H1 (cell line): ENCODE measurements around the gene NSF. TPM values are rescaled to one million over a fixed set of nuclear protein-coding genes. Genes with fewer than 3 reads are reported as not detected.

ENCODE experiments used
- CTCF ChIA-PET: fragments of 300-600 bp; sonication (Branson Sonifier 250); formaldehyde crosslinking; loops from one replicate; lab custom pipeline; 2021; ENCODE audit not compliant: partially characterized antibody; lab: Charles Lee
- POLR2A ChIA-PET: fragments of 300-600 bp; sonication (Branson Sonifier 250); formaldehyde crosslinking; loops from one replicate; lab custom pipeline; 2021; ENCODE audit warnings: inconsistent platforms; ENCODE audit not compliant: partially characterized antibody; lab: Charles Lee
- DNase-seq, 2 experiments: peaks; one replicate each; pipeline versions ENCODE4 v3.0.0 to v3.0.0-alpha.2; 2010 to 2022; ENCODE audit warnings: low spot score in 2 of 2, low read depth in 1 of 2, mixed read lengths in 1 of 2
- FAIRE-seq: peaks from 2 replicates; lab custom pipeline; 2011; peaks lifted over from hg19 to GRCh38; lab: Jason Lieb, UNC
- H2AFZ ChIP-seq: 2 replicates; pipeline ENCODE4 v1.8.1; 2012; ENCODE audit warnings: low read length, inconsistent platforms
- H2AK5ac ChIP-seq: 2 replicates; pipeline ENCODE4 v1.6.1; 2013; ENCODE audit warnings: low read depth, low read length
- H2BK120ac ChIP-seq: replicated peaks from 2 replicates; pipeline ENCODE3; 2013; ENCODE audit warnings: low read depth, low read length, inconsistent platforms
- H2BK12ac ChIP-seq: 2 replicates; pipeline ENCODE4 v1.6.1; 2013; ENCODE audit warnings: low read depth, low read length
- H2BK15ac ChIP-seq: 2 replicates; pipeline ENCODE4 v1.6.1; 2013; ENCODE audit warnings: low read length
- H2BK20ac ChIP-seq: 2 replicates; pipeline ENCODE4 v1.6.1; 2013; ENCODE audit warnings: low read length
- H2BK5ac ChIP-seq: 2 replicates; pipeline ENCODE4 v1.6.1; 2013; ENCODE audit warnings: low read depth, low read length
- H3K14ac ChIP-seq: 2 replicates; pipeline ENCODE4 v1.6.1; 2013; ENCODE audit warnings: inconsistent platforms; ENCODE audit not compliant: insufficient read length
- H3K18ac ChIP-seq: 2 replicates; pipeline ENCODE4 v1.6.1; 2013; ENCODE audit warnings: low read length; ENCODE audit errors: extremely low read depth
- H3K23ac ChIP-seq: 2 replicates; pipeline ENCODE4 v1.6.1; 2013; ENCODE audit warnings: inconsistent platforms; ENCODE audit not compliant: insufficient read length
- H3K23me2 ChIP-seq: 2 replicates; pipeline ENCODE4 v1.6.1; 2013; ENCODE audit warnings: low read depth, low read length
- H3K27ac ChIP-seq: 2 replicates; pipeline ENCODE4 v1.6.1; 2011; ENCODE audit warnings: low read depth, low read length, inconsistent platforms
- H3K27me3 ChIP-seq, 4 experiments: replicated peaks in 1 of 4; 1 replicate in 1 of 4; 2 replicates in 3 of 4; pipeline versions ENCODE4 v1.6.1 to v1.8.1; 2011 to 2013; ENCODE audit warnings: low read length in 3 of 4, mild to moderate bottlenecking in 3 of 4, inconsistent platforms in 2 of 4, mixed read lengths in 2 of 4, moderate library complexity in 1 of 4; ENCODE audit not compliant: control insufficient read depth in 3 of 4, insufficient read depth in 3 of 4; ENCODE audit errors: extremely low read depth in 1 of 4
- H3K36me3 ChIP-seq, 4 experiments: 2 replicates each; pipeline versions ENCODE4 v1.6.1 to v1.8.1; 2011 to 2013; ENCODE audit warnings: mild to moderate bottlenecking in 4 of 4, low read length in 3 of 4, moderate library complexity in 2 of 4, control low read depth in 1 of 4, inconsistent platforms in 1 of 4; ENCODE audit not compliant: insufficient read depth in 4 of 4, control insufficient read depth in 2 of 4
- H3K4ac ChIP-seq: replicated peaks from 2 replicates; pipeline ENCODE3; 2013; ENCODE audit warnings: low read length, low read depth, mixed read lengths, inconsistent platforms; ENCODE audit not compliant: insufficient read length
- H3K4me1 ChIP-seq, 4 experiments: replicated peaks in 1 of 4; 1 replicate in 1 of 4; 2 replicates in 3 of 4; pipeline versions ENCODE4 v1.6.1 to v1.8.1; 2011 to 2013; ENCODE audit warnings: low read length in 3 of 4, inconsistent platforms in 2 of 4, mixed read lengths in 1 of 4; ENCODE audit not compliant: insufficient read depth in 4 of 4, control insufficient read depth in 3 of 4
- H3K4me2 ChIP-seq, 2 experiments: 2 replicates each; pipeline versions ENCODE4 v1.6.1 to v1.8.1; 2011 to 2013; ENCODE audit warnings: low read depth in 2 of 2, low read length in 2 of 2, control low read depth in 1 of 2, inconsistent platforms in 1 of 2, mild to moderate bottlenecking in 1 of 2; ENCODE audit not compliant: insufficient read depth in 1 of 2
- H3K4me3 ChIP-seq, 4 experiments: fragments of 200-600, 300-600 bp in 1 of 4; sonication (generic), shearing (Covaris generic), sonication (Bioruptor Twin) in 1 of 4; 2 replicates each; pipeline versions ENCODE4 v1.5.1 to v1.8.1; 2011 to 2016; ENCODE audit warnings: low read length in 4 of 4, low read depth in 3 of 4, control low read depth in 2 of 4, inconsistent platforms in 2 of 4, mild to moderate bottlenecking in 2 of 4, mixed read lengths in 1 of 4, moderate library complexity in 1 of 4; ENCODE audit not compliant: insufficient read depth in 2 of 4; ENCODE audit errors: extremely low read depth in 1 of 4
- H3K56ac ChIP-seq: replicated peaks from 2 replicates; pipeline ENCODE3; 2013; ENCODE audit warnings: low read depth, mild to moderate bottlenecking, mixed read lengths, low read length, inconsistent platforms; ENCODE audit not compliant: insufficient read length
- H3K79me1 ChIP-seq: 2 replicates; pipeline ENCODE4 v1.6.1; 2013; ENCODE audit warnings: low read depth, low read length, control low read depth
- H3K79me2 ChIP-seq, 2 experiments: 2 replicates each; pipeline versions ENCODE4 v1.6.1 to v1.8.1; 2012 to 2013; ENCODE audit warnings: low read length in 2 of 2, mild to moderate bottlenecking in 2 of 2, inconsistent platforms in 1 of 2; ENCODE audit not compliant: insufficient read depth in 2 of 2, control insufficient read depth in 1 of 2
- H3K9ac ChIP-seq, 4 experiments: replicated peaks in 1 of 4; 1 replicate in 1 of 4; 2 replicates in 3 of 4; pipeline versions ENCODE4 v1.6.1 to v1.8.1; 2011 to 2013; ENCODE audit warnings: low read depth in 3 of 4, low read length in 3 of 4, control low read depth in 2 of 4, mild to moderate bottlenecking in 2 of 4, moderate library complexity in 2 of 4, inconsistent platforms in 1 of 4; ENCODE audit errors: extremely low read depth in 1 of 4
- H3K9me3 ChIP-seq, 2 experiments: 2 replicates each; pipeline versions ENCODE4 v1.6.1 to v1.8.1; 2012 to 2013; ENCODE audit warnings: mild to moderate bottlenecking in 2 of 2, moderate library complexity in 2 of 2, control low read depth in 1 of 2, inconsistent platforms in 1 of 2, low read depth in 1 of 2, low read length in 1 of 2, mixed read lengths in 1 of 2; ENCODE audit not compliant: insufficient read depth in 2 of 2
- H4K20me1 ChIP-seq, 2 experiments: replicated peaks in 1 of 2; 2 replicates each; pipeline versions ENCODE3 to v1.8.1; 2011 to 2013; ENCODE audit warnings: inconsistent platforms in 2 of 2, low read length in 2 of 2, mild to moderate bottlenecking in 1 of 2; ENCODE audit not compliant: insufficient read depth in 2 of 2, control insufficient read depth in 1 of 2
- H4K5ac ChIP-seq: 2 replicates; pipeline ENCODE4 v1.6.1; 2013; ENCODE audit warnings: low read length, low read depth, mixed read lengths, inconsistent platforms; ENCODE audit not compliant: insufficient read length
- H4K8ac ChIP-seq: 2 replicates; pipeline ENCODE4 v1.8.0; 2013; ENCODE audit warnings: mild to moderate bottlenecking, moderate library complexity, low read length, inconsistent platforms; ENCODE audit not compliant: insufficient read depth; ENCODE audit errors: extremely low read depth
- H4K91ac ChIP-seq: replicated peaks from 2 replicates; pipeline ENCODE3; 2013; ENCODE audit warnings: low read length, mixed read lengths, inconsistent platforms; ENCODE audit not compliant: insufficient read length
- BCL11A ChIP-seq, 2 experiments: IDR thresholded peaks; one replicate each; pipeline ENCODE4 v1.6.1; 2011; ENCODE audit warnings: low read depth in 2 of 2, low read length in 2 of 2, mild to moderate bottlenecking in 2 of 2
- NANOG ChIP-seq: IDR thresholded peaks from 2 replicates; pipeline ENCODE4 v1.6.1; 2011; ENCODE audit warnings: low read length, low read depth, mild to moderate bottlenecking, inconsistent platforms; ENCODE audit not compliant: insufficient read depth, poor library complexity, severe bottlenecking
- WGBS, 2 experiments: shearing (Covaris generic) in 1 of 2; methylation state at CpG; one replicate each; pipeline versions ENCODE4 v1.1.6 to v1.1.7; 2013 to 2015; ENCODE audit warnings: low lambda C conversion rate in 2 of 2, mixed read lengths in 2 of 2, inconsistent platforms in 1 of 2, low coverage in 1 of 2, missing lambda C conversion rate in 1 of 2; ENCODE audit not compliant: insufficient replicate concordance in 2 of 2, insufficient coverage in 1 of 2, insufficient read length in 1 of 2; ENCODE audit errors: extremely low coverage in 1 of 2, missing lambda C conversion rate in 1 of 2; 5-methylcytosine and 5-hydroxymethylcytosine counted together
- polyA plus RNA-seq, 7 experiments: library from polyadenylated mRNA; depleted of rRNA in 3 of 7; stranded (reverse) in 5 of 7; unstranded in 2 of 7; fragments of >200 nt in 5 of 7; fragments of 200-250 nt in 2 of 7; gene quantifications; 1 replicate in 5 of 7; 2 replicates in 1 of 7; 4 replicates in 1 of 7; pipeline versions ENCODE4 v1.2.1 to v1.2.3, GENCODE V29; 2011 to 2013; ENCODE audit warnings: missing spikeins in 2 of 7, mixed read lengths in 2 of 7
- total RNA-seq: library from RNA; stranded (reverse); fragmentation: NEBNext Ultra II Directional; extraction: Animal tissue kit (Norgen Biotek cat#: 25700); gene quantifications from 2 replicates; pipeline ENCODE4 v1.2.1, GENCODE V29; 2021

NSF gene
- total and polyA plus RNA-seq, 2 of the 8 experiments (the other 6 are each of a cell fraction or from before 2014, with no cell fraction given), result 13.0 to 27.7 TPM

DNA sequence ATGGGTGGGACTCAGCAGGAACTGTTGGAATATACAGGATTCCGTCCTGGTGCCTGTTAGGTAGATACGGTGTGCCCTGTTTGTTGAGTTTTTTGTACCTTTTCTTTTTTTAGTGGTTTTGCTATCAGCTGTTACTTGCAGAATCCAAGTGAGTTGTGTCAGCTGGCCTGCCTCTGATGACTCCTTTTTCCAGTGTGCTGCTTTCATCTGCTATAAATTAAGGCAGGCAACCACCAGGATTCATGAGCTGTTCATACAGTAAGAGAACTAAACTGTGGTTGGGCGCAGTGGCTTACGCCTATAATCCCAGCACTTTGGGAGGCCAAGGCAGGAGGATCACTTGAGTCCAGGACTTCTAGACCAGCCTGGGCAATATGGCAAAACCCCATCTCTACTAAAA, 148.1 kb downstream of the NSF start:
- Histone ChIP-seq H4K91ac (no peak overlapping the region), H4K20me1 (no peaks in the 10 kb centered on the region), H3K23me2 (no peaks in the 10 kb centered on the region), H2BK5ac (no peak overlapping the region), H3K9ac (no peak overlapping the region), H2BK12ac (no peak overlapping the region), H4K8ac (no peak overlapping the region), H3K79me2 (no peaks in the 10 kb centered on the region), H3K36me3 (no peaks in the 10 kb centered on the region), H3K4me2 (no peak overlapping the region), H3K27ac (no peak overlapping the region), H2BK120ac (no peak overlapping the region), H2AFZ (no peak overlapping the region), H3K14ac (no peak overlapping the region), H2BK15ac (no peak overlapping the region), H3K79me1 (no peaks in the 10 kb centered on the region), H3K56ac (no peak overlapping the region), H3K27me3 (0 out of 7 replicates have a peak, but pooled peaks cover 0 to under 1% (median 0%) of the 10 kb centered on the region in 4 experiments), H4K5ac (no peak overlapping the region), H3K4me1 (peaks cover 0 to under 1% (median under 1%) of the 10 kb centered on the region in 4 experiments; a peak in 3 of 7 replicates), H2BK20ac (no peak overlapping the region), H3K4me3 (no peak overlapping the region), H3K18ac (no peak overlapping the region), H3K9me3 (no peaks in the 10 kb centered on the region), H2AK5ac (no peak overlapping the region), H3K4ac (no peak overlapping the region), H3K23ac (no peak overlapping the region)
- DNase-seq (no peak), FAIRE-seq (no peak)
- 100% methylated on average over 4 of the region's 4 CpGs; no CpG with 5 or more reads in 1 of the 2 experiments for WGBS, 2 experiments
- CTCF ChIA-PET, result interaction anchor here (1.4 to 1.6 kb wide), 2 partner anchors 28 to 43 kb away, joined by 3 read pairs; no protein-coding TSS in a partner anchor
- POLR2A ChIA-PET, result no interaction called here
- TF ChIP-seq NANOG (no peak), BCL11A (IDR thresholded peaks at IDR 0.05; ENCODE audit: low read depth in 2 of 2, low read length in 2 of 2) (no peak)
